Mucosa of rectum (tissue), 2 donors: ENCODE data around the gene CHID1.

Source experiments
- H3K27ac ChIP-seq, 2 donors: one replicate each; pipeline ENCODE4 v1.7.0; 2013; ENCODE audit warnings: inconsistent platforms in 2 of 2, low read depth in 2 of 2, low read length in 2 of 2
- H3K27me3 ChIP-seq, 2 donors: one replicate each; pipeline ENCODE4 v1.7.0; 2013; ENCODE audit warnings: low read length in 2 of 2; ENCODE audit not compliant: control insufficient read depth in 2 of 2, insufficient read depth in 2 of 2
- H3K36me3 ChIP-seq, 2 donors: one replicate each; pipeline ENCODE4 v1.7.0; 2013; ENCODE audit warnings: low read length in 2 of 2; ENCODE audit not compliant: control insufficient read depth in 2 of 2, insufficient read depth in 2 of 2
- H3K4me1 ChIP-seq, 2 donors: one replicate each; pipeline ENCODE4 v1.7.0; 2013; ENCODE audit warnings: low read length in 2 of 2, mild to moderate bottlenecking in 1 of 2; ENCODE audit not compliant: control insufficient read depth in 2 of 2, insufficient read depth in 2 of 2
- H3K4me3 ChIP-seq, 2 donors: one replicate each; pipeline ENCODE4 v1.7.0; 2013; ENCODE audit warnings: low read length in 2 of 2
- H3K9ac ChIP-seq, 2 donors: one replicate each; pipeline ENCODE4 v1.7.0; 2013; ENCODE audit warnings: low read length in 2 of 2, low read depth in 1 of 2, mild to moderate bottlenecking in 1 of 2
- H3K9me3 ChIP-seq, 2 donors: one replicate each; pipeline ENCODE4 v1.7.0; 2013; ENCODE audit warnings: low read length in 2 of 2; ENCODE audit not compliant: control insufficient read depth in 2 of 2
- donor health status: healthy.
- donor health status: Normal muscosa, but diverticular disease.

Gene CHID1

DNA sequence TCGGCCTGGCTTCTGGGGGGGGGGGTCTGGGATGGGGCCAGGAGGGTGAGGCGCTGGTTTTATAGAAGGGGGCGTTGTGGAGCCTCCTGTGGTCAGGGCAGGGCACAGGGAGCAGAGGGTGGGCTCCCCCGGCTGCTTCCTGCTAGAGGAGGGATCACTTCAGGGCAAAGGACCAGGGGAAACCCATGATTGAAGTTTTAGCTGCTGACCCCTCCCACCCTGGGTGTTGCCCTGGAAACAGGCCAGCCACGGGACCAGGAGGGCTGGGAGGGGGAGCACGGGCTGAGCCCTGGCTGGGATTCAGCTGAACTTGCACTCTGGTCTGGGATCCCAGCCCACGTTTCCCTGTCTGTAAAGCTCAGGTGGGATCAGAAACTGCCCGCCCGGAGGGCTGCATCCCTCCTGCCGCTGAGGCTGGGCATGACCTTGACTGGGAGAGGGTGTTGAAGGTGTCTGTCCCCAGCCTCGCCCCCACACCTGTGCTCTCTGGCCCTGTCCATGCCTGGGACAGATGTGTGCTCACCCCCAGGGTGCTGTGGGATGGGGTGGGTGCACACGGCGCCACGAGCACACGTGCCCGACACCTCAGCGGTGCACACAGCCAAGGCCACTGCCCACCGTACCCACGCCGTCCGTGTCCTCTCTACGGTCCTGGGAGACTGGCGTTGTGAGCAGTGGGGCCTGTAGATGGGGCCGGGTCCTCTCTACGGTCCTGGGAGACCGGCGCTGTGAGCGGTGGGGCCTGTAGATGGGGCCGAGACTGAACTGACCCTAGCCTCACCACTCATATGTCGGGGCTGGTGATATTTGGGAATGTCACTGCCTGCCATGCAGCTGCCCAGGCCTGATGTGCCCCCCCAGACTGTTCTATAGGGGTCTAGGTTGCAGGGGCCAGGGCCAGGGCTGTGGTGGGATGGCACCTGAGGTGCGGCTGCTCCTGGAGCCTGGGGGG is 65.6 kb downstream of the CHID1 start:
- no peaks in the 10 kb centered on the region for H3K9me3 ChIP-seq
- peaks cover 5% of the 10 kb centered on the region in 2 donors for H3K27me3 ChIP-seq
- peak overlapping the region; percentile 72 to 87 for H3K27ac ChIP-seq
- peak overlapping the region; percentile 56 to 96 for H3K4me3 ChIP-seq
- peaks cover 32 to 37% of the 10 kb centered on the region in 2 donors for H3K4me1 ChIP-seq
- peak overlapping the region in 1 of 2 donors; percentile 37 for H3K9ac ChIP-seq
- H3K36me3 ChIP-seq: peaks cover 4 to 8% of the 10 kb centered on the region in 2 donors

DNA sequence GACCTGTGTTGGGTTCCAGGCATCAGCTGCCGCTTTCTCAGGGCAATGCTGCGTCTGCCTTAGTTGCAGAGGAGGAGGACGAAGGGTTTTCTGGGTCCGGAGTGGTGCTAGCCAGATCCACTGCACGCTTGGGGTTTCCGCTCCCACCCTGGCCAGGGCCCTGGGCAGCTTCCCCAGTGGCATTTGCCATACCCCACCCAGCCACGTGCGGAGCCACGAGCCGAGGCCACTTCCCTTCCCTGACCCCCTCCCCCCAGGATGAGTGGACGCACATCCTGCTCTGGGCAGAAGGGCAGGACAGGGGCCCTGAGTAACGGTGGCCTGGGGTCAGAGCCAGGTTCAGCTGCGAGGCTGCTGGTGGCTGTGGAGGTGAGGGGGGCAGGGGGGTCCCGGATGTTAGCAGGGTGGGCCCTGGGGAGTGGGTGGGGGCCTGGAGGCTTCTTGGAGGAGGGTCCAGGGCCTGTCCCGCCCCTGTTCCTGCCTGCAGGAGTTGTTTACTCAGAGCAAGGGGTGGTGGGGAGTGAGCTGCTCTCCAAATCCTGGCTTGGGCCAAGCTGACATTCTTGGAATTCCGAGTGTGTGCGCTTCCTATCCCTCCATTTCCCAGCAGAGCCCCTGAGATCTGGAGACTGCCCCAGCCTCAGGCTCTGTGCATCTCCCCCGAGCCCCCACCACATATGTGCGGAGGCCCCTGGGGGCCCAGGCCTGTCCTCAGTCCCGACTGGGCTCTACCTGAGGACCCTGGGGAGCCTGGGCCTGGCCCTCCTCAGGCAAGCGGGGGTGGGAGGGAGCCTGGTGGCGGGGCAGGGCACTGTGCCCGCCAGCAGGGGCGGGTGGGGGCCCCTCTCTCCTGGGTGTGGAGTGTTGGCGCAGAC is 66.6 kb downstream of the CHID1 start:
- Histone ChIP-seq H3K36me3 (peaks cover 10 to 17% of the 10 kb centered on the region in 2 donors), H3K27me3 (peaks cover 5% of the 10 kb centered on the region in 2 donors), H3K27ac (peak overlapping the region; percentile 72 to 87), H3K9me3 (no peaks in the 10 kb centered on the region), H3K4me1 (peaks cover 34 to 36% of the 10 kb centered on the region in 2 donors), H3K4me3 (peak overlapping the region; percentile 62 to 96), H3K9ac (peak overlapping the region in 1 of 2 donors; percentile 29)

DNA sequence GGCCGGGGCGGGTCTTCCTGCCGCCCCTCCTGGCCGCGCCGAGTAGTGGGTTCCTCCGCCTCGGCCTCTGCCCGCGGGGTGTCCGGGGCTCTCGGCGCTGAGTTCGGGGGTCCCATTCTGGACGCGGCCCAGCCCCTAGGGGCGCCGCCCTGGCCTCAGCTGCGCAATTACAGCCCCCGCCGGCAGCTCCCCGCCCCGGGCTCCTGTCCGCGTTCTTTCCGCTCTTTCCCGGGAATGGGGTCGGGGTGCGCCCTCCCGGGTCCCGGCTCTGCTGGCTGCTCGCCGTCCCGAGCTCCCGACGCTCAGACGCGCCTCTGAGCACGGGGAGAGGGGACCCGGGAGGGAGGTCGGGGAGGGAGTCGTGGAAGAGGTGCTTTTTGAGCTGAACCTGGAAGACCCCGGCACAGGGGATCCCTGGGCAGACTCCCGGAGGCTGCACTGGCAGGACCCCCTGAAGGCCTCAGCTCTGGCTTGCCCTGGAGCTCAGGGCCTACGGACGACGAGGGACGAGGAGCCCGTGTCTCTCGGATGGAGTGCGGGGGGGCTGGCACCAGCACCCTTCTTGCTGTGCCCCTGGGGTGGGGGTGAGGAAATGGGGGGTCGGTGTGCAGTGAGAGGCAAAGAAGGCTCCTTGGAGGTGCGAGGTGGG is 67.4 kb downstream of the CHID1 start:
- Histone ChIP-seq H3K4me1 (peaks cover 37% of the 10 kb centered on the region in 2 donors), H3K4me3 (peak overlapping the region; percentile 62 to 96), H3K9me3 (no peaks in the 10 kb centered on the region), H3K9ac (peak overlapping the region; percentile 32 to 63), H3K36me3 (peaks cover 15 to 24% of the 10 kb centered on the region in 2 donors), H3K27ac (peak overlapping the region; percentile 72 to 87), H3K27me3 (peaks cover 0 to under 1% of the 10 kb centered on the region in 2 donors)

DNA sequence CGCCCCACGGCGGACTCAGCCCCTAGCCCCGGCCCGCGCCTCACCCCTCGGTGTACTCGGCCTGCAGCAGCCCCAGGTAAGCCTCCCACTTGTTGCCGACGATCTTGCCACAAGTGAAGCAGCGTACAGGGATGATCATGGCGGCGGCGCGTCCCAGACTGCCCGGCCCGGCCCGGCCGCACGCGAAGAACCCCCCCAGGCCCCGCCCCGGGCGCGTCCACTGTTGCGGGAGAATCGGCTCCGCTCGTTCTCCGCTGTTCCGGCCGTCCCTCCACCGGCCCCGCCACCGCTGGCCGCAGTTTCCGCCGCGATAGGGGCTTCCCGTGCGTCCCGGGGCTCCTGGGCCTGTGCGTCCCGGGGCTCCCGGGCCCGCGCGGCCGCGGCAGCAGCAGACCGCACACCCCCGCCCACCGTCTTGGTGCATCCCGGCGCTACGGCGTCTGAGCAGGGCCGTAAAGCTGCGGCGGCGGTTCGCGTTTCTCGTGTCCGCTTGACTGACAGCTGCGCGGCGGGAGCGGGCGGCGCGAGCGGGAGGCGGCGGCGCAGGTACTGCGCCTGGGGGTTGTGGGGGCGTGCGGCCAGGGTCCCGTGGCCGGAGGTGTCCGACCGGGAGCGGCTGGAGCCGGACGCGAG is 68.1 kb downstream of the CHID1 start, which contains the start of the genes POLR2L and TSPAN4:
Gene POLR2L (minus strand): TSS at position 160 of the 633 bp plus-strand sequence. CDS start 21 bp downstream, at position 139.
Gene TSPAN4 (plus strand): TSS at position 483 of the 633 bp plus-strand sequence. CDS start 7,453 bp downstream, outside the sequence.
- Histone ChIP-seq H3K36me3 (peaks cover 18 to 30% of the 10 kb centered on the region in 2 donors), H3K27me3 (no peaks in the 10 kb centered on the region), H3K4me1 (peaks cover 37 to 43% of the 10 kb centered on the region in 2 donors), H3K4me3 (peak within 1 kb of the TSS; percentile 90 to 96), H3K9ac (peak within 1 kb of the TSS; percentile 81 to 84), H3K27ac (peak within 1 kb of the TSS; percentile 85 to 87), H3K9me3 (no peaks in the 10 kb centered on the region)

DNA sequence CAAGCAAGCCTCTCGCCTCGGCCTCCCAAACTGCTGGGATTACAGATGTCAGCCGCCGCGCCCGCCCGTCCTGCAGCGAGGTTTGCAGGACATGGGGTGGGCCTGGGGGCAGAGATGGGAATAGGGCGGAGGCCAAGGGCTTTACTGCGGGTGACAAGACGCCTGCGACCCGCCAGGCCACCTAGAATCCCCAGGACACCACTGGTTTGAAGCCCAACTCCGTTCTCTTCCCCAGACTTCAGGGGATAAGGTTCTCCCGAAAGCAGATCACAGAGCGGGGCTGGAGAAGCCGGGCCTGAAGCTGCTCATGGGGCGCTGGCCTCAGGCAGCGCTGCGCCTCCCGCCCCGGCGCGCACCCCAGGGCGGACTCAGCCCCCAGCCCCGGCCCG is 68.6 kb downstream of the CHID1 start:
- H3K4me3 ChIP-seq: peak overlapping the region; percentile 90 to 96
- H3K9me3 ChIP-seq: no peaks in the 10 kb centered on the region
- peaks cover 37 to 48% of the 10 kb centered on the region in 2 donors for H3K4me1 ChIP-seq
- H3K27ac ChIP-seq: peak overlapping the region; percentile 85 to 87
- peak overlapping the region; percentile 81 to 84 for H3K9ac ChIP-seq
- peaks cover 23 to 35% of the 10 kb centered on the region in 2 donors for H3K36me3 ChIP-seq
- H3K27me3 ChIP-seq: no peaks in the 10 kb centered on the region

DNA sequence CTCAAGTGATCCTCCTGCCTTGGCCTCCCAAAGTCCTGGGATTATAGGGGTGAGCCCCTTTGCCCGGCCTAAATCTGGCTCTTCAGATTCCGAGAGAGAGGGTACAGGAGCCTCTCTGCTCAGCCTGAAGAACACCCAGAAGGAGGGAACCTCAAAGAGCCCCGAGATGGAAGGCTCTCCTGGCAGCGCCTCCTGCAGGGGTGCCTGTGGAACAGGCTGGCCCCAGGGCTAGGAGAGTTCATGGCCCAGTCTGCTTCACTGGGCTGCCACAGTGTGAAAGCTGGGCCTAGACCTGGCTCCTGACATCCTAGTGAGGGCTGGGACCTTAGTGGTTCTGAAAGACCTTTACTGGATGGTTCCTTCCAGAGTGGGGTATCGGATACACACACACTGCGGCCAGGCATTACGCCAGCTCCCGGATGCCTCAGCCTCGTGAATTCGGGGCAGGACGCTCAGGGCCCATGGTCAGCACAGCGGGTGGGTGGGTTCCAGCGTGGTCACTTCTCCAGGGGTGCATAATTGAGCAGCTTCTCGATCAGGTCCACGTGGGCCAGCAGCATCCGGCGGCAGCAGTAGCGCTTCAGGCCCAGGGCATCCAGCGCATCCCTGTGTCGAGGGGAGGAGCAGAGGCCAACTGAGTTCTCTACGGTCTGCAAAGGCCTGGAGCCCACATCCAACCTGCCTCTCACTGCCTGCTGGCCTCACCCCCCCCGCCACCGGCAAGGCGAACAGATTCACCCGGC is 70.6 kb downstream of the CHID1 start:
- Histone ChIP-seq H3K27ac (no peak overlapping the region), H3K27me3 (no peaks in the 10 kb centered on the region), H3K36me3 (peaks cover 33 to 41% of the 10 kb centered on the region in 2 donors), H3K9me3 (no peaks in the 10 kb centered on the region), H3K9ac (no peak overlapping the region), H3K4me1 (peaks cover 38 to 53% of the 10 kb centered on the region in 2 donors), H3K4me3 (no peak overlapping the region)

DNA sequence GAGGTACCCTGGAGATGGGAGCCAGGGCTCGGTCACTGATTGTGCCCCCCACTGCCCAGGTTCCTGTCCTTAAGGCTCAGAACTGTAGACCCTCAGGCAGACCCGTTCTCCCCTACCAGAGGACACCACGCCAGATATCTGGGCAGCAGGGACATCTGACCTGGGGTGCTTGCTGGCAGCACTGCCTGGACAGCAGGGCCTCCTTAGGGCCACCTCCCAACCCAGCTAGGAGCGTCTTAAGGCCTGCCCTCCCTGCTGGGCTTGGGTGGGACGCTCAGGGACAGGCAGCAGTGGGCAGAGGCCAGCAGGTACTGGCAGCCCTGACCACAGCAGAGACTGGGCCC is 71.4 kb downstream of the CHID1 start:
- Histone ChIP-seq H3K27me3 (no peaks in the 10 kb centered on the region), H3K9ac (peak overlapping the region in 1 of 2 donors; percentile 3), H3K4me3 (no peak overlapping the region), H3K9me3 (no peaks in the 10 kb centered on the region), H3K36me3 (peaks cover 33 to 41% of the 10 kb centered on the region in 2 donors), H3K4me1 (peaks cover 41 to 57% of the 10 kb centered on the region in 2 donors), H3K27ac (peak overlapping the region; percentile 9 to 32)

DNA sequence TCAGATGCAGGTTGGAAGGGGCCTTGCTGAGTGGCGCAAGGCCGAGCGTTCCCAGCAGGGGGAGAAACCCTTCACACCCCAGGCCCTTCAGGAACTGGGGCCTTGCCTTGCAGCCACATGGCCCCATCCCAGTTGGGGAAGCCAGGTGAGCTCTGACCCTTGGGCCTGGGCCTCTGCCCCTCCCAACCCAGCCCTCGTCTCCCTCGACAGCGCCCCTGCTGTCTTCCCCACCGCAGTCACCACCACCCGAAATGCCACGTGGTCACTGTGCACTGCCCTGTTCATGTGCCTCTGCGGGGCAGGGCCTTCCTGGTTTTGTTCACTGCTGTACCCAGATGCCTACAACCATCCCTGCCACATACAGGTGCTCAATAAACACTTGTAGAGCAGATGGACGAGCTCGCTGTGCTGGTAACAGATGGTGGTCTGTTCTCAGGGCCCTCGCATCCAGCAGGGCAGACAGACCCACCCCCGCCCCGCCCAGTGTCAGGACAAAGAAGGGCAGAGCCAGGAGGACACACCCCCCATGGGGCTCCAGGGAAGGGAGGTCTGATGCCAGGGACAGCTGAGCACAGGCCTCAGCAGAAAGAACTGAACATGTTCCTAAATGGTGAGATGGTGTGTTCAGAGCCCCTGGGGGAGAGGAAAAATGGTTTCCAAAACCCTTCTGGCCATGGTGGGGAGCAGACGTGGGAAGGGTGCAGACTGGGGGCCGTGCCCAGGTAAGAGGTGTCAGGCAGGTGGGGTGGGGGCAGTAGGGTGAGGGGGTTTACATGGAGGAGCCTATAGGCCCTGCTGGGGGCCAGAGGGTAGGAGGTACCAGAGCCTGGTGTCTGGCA is 72.0 kb downstream of the CHID1 start:
- Histone ChIP-seq H3K9me3 (no peaks in the 10 kb centered on the region), H3K9ac (peak overlapping the region in 1 of 2 donors; percentile 3), H3K27me3 (no peaks in the 10 kb centered on the region), H3K4me3 (peak overlapping the region in 1 of 2 donors; percentile 9), H3K4me1 (peaks cover 40 to 59% of the 10 kb centered on the region in 2 donors), H3K36me3 (peaks cover 33 to 41% of the 10 kb centered on the region in 2 donors), H3K27ac (peak overlapping the region; percentile 32 to 52)
